GM18499 (cell line): Measurements from ENCODE around the gene P2RY6.

Source experiments
- ATAC-seq: cut with Tn5 transposase; IDR thresholded peaks from one replicate; pipeline ENCODE4 v1.9.1; 2021; ENCODE audit warnings: moderate number of reproducible peaks; ENCODE audit not compliant: insufficient read depth, unreplicated experiment

The P2RY6 gene

GRCh38 chr11:73312036-73312435, 39.9 kb downstream of the P2RY6 start:
- no peak for ATAC-seq

- no peak for ATAC-seq
Observed at GRCh38 chr11:73312851-73313327, 40.8 kb downstream of the P2RY6 start.

- ATAC-seq = no peak
Observed at GRCh38 chr11:73313652-73314051, 41.5 kb downstream of the P2RY6 start.

GRCh38 chr11:73314117-73314961, 42.2 kb downstream of the P2RY6 start:
- ATAC-seq = no peak

- no peak for ATAC-seq
Observed at GRCh38 chr11:73315293-73316020, 43.3 kb downstream of the P2RY6 start.

GRCh38 chr11:73316422-73316821, 44.3 kb downstream of the P2RY6 start:
- ATAC-seq = no peak

GRCh38 chr11:73317373-73317772, 45.2 kb downstream of the P2RY6 start:
- no peak for ATAC-seq

GRCh38 chr11:73317803-73318202, 45.7 kb downstream of the P2RY6 start:
- ATAC-seq = no peak

GRCh38 chr11:73318501-73319011, 46.4 kb downstream of the P2RY6 start:
- ATAC-seq = no peak

- no peak for ATAC-seq
Observed at GRCh38 chr11:73320763-73321603, 48.8 kb downstream of the P2RY6 start.

- no peak for ATAC-seq
Observed at GRCh38 chr11:73321604-73322381, 49.7 kb downstream of the P2RY6 start.

- ATAC-seq = no peak
Observed at GRCh38 chr11:73322382-73323306, 50.5 kb downstream of the P2RY6 start.

- ATAC-seq = no peak
Observed at GRCh38 chr11:73323464-73323863, 51.3 kb downstream of the P2RY6 start.

- ATAC-seq = no peak
Observed at GRCh38 chr11:73324116-73324515, 52.0 kb downstream of the P2RY6 start.

- ATAC-seq = no peak
Observed at GRCh38 chr11:73324665-73325035, 52.5 kb downstream of the P2RY6 start.

- ATAC-seq = no peak
Observed at GRCh38 chr11:73325036-73325981, 53.2 kb downstream of the P2RY6 start.

- no peak for ATAC-seq
Observed at GRCh38 chr11:73326929-73327811, 55.0 kb downstream of the P2RY6 start.
